Trophoblast cell (in vitro differentiated cells and primary cell): ENCODE data around the gene KLHL30. TPM values are rescaled to one million over a fixed set of nuclear protein-coding genes. Genes with fewer than 3 reads are reported as not detected.
A peak's percentile ranks its signal among the peaks of the same experiment; 100 is the strongest.

ENCODE experiments used
- DNase-seq, 2 donors: peaks; one replicate each; pipeline ENCODE4 v3.0.0-alpha.2; 2016
- H2AFZ ChIP-seq: 2 replicates; pipeline ENCODE4 v1.6.1; 2013; ENCODE audit warnings: low read length, moderate library complexity, mild to moderate bottlenecking; ENCODE audit not compliant: insufficient read depth, poor library complexity
- H2AK5ac ChIP-seq: 2 replicates; pipeline ENCODE4 v1.6.1; 2013; ENCODE audit warnings: mild to moderate bottlenecking, low read length
- H2BK120ac ChIP-seq: 2 replicates; pipeline ENCODE4 v1.6.1; 2013; ENCODE audit warnings: low read length, mild to moderate bottlenecking, moderate library complexity; ENCODE audit not compliant: insufficient read depth, poor library complexity
- H2BK12ac ChIP-seq: 2 replicates; pipeline ENCODE4 v1.6.1; 2013; ENCODE audit warnings: mild to moderate bottlenecking, low read length, moderate library complexity
- H2BK5ac ChIP-seq: 2 replicates; pipeline ENCODE4 v1.6.1; 2013; ENCODE audit warnings: low read length, low read depth, moderate library complexity, mild to moderate bottlenecking; ENCODE audit not compliant: poor library complexity
- H3K14ac ChIP-seq: 2 replicates; pipeline ENCODE4 v1.6.1; 2013; ENCODE audit warnings: mild to moderate bottlenecking, low read length
- H3K18ac ChIP-seq: 2 replicates; pipeline ENCODE4 v1.6.1; 2013; ENCODE audit warnings: mild to moderate bottlenecking, low read length
- H3K23ac ChIP-seq: 2 replicates; pipeline ENCODE4 v1.6.1; 2013; ENCODE audit warnings: low read length
- H3K27ac ChIP-seq: 2 replicates; pipeline ENCODE4 v1.5.1; 2013; ENCODE audit warnings: low read depth, mild to moderate bottlenecking, inconsistent platforms, low read length, moderate library complexity
- H3K27me3 ChIP-seq: 2 replicates; pipeline ENCODE4 v1.6.1; 2013; ENCODE audit warnings: inconsistent platforms, mild to moderate bottlenecking, low read length, moderate library complexity; ENCODE audit not compliant: insufficient read depth
- H3K36me3 ChIP-seq, 2 experiments: 1 replicate in 1 of 2; 2 replicates in 1 of 2; pipeline ENCODE4 v1.6.1; 2013; ENCODE audit warnings: low read length in 2 of 2, mild to moderate bottlenecking in 2 of 2, moderate library complexity in 1 of 2; ENCODE audit not compliant: insufficient read depth in 2 of 2, control insufficient read depth in 1 of 2
- H3K4ac ChIP-seq: 2 replicates; pipeline ENCODE4 v1.6.1; 2013; ENCODE audit warnings: low read depth, mild to moderate bottlenecking, low read length, moderate library complexity
- H3K4me1 ChIP-seq, 2 experiments: 1 replicate in 1 of 2; 2 replicates in 1 of 2; pipeline ENCODE4 v1.6.1; 2013; ENCODE audit warnings: low read length in 2 of 2, mild to moderate bottlenecking in 2 of 2, moderate library complexity in 1 of 2; ENCODE audit not compliant: insufficient read depth in 2 of 2, control insufficient read depth in 1 of 2
- H3K4me2 ChIP-seq: 2 replicates; pipeline ENCODE4 v1.6.1; 2013; ENCODE audit warnings: inconsistent platforms, mild to moderate bottlenecking, low read length, moderate library complexity
- H3K4me3 ChIP-seq: 2 replicates; pipeline ENCODE4 v1.5.1; 2013; ENCODE audit warnings: mild to moderate bottlenecking, low read depth, low read length, inconsistent platforms
- H3K79me1 ChIP-seq: one replicate; pipeline ENCODE4 v1.6.1; 2013; ENCODE audit warnings: low read length
- H3K79me2 ChIP-seq: 2 replicates; pipeline ENCODE4 v1.6.1; 2013; ENCODE audit warnings: low read length, mild to moderate bottlenecking; ENCODE audit not compliant: control insufficient read depth, insufficient read depth, poor library complexity
- H3K9ac ChIP-seq: 2 replicates; pipeline ENCODE4 v1.6.1; 2013; ENCODE audit warnings: mild to moderate bottlenecking, low read length
- H3K9me3 ChIP-seq: 2 replicates; pipeline ENCODE4 v1.6.1; 2013; ENCODE audit warnings: low read depth, mild to moderate bottlenecking, control low read depth, inconsistent platforms, low read length; ENCODE audit not compliant: insufficient read depth
- H4K12ac ChIP-seq: 2 replicates; pipeline ENCODE4 v1.6.1; 2013; ENCODE audit warnings: low read depth, mild to moderate bottlenecking, low read length, moderate library complexity
- H4K8ac ChIP-seq: 2 replicates; pipeline ENCODE4 v1.6.1; 2013; ENCODE audit warnings: low read depth, mild to moderate bottlenecking, low read length, moderate library complexity
- H4K91ac ChIP-seq: one replicate; pipeline ENCODE4 v1.6.1; 2013; ENCODE audit warnings: low read depth, mild to moderate bottlenecking, low read length, moderate library complexity
- WGBS: extraction: QIAGEN DNeasy Blood & Tissue Kit; methylation state at CpG from one replicate; pipeline ENCODE4 v1.1.7; 2013; ENCODE audit warnings: missing lambda C conversion rate; ENCODE audit not compliant: insufficient read length, insufficient coverage; ENCODE audit errors: extremely low coverage; 5-methylcytosine and 5-hydroxymethylcytosine counted together
- polyA plus RNA-seq: library from polyadenylated mRNA; stranded (reverse); fragments of 200-250 nt; gene quantifications from 2 replicates; pipeline ENCODE4 v1.2.3, GENCODE V29; 2013

Gene KLHL30, protein sequence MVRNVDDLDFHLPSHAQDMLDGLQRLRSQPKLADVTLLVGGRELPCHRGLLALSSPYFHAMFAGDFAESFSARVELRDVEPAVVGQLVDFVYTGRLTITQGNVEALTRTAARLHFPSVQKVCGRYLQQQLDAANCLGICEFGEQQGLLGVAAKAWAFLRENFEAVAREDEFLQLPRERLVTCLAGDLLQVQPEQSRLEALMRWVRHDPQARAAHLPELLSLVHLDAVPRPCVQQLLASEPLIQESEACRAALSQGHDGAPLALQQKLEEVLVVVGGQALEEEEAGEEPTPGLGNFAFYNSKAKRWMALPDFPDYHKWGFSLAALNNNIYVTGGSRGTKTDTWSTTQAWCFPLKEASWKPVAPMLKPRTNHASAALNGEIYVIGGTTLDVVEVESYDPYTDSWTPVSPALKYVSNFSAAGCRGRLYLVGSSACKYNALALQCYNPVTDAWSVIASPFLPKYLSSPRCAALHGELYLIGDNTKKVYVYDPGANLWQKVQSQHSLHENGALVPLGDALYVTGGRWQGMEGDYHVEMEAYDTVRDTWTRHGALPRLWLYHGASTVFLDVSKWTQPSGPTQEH
- polyA plus RNA-seq: 0.11 TPM in 2 replicates

DNA sequence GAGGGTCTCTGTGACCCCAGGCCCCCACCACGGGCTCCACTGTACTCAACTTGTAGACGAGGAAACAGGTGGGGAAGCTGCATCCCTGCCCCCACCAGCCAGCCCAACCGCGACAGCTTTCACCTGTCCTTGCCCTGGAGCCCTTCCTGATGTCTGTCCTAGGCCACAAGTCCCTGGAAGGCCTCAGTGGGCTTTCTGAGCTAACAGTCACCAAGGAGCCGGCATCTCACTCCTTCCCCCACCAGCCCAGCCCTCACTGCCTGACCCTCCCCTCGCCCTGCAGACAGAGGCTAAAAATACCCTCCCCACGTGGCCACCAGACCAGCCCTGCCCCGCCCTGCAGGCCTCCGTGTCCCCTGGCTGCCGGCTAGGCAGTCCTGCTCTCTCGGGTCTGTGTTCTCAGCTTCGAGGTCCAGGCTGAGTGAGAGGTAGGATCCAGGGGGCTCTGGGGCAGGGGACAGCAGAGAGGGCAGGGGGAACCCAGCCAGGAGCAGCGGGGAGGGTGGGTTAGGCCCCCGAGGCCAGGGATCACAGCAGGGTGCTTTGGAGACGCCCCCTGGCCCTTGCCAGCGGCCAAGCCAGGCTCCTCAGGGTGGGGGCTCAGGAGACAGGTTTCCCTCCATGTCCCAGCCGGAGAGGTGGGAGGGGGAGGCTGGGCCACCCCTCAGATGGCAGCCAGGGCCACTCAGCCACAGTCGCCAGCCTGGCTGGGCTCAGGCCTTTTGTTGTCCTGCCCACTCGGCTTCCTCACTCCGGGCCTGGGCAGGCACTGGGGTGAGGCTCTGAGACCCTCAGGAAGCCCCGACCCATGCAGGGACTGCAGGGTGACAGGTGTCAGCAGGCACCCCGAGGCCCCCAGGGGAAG is at the start of gene KLHL30:
KLHL30 (plus strand) TSS at position 338 of the 865 bp plus-strand sequence. CDS start 2,087 bp downstream, outside the sequence.
- peak; percentile 31 to 78 for DNase-seq
- peak within 1 kb of the TSS; percentile 9 for H3K14ac ChIP-seq
- H3K79me1 ChIP-seq: no peaks in the 10 kb centered on the region
- H3K23ac ChIP-seq: no peak within 1 kb of the TSS
- WGBS: no CpG with 5 or more reads among the region's 22 CpGs
- no peak within 1 kb of the TSS for H3K4me3 ChIP-seq
- no peak within 1 kb of the TSS for H4K8ac ChIP-seq
- H3K27me3 ChIP-seq: no peaks in the 10 kb centered on the region
- no peak within 1 kb of the TSS for H4K12ac ChIP-seq
- H3K18ac ChIP-seq: no peak within 1 kb of the TSS
- H3K27ac ChIP-seq: no peak within 1 kb of the TSS
- no peak within 1 kb of the TSS for H3K4ac ChIP-seq
- no peak within 1 kb of the TSS for H2BK5ac ChIP-seq
- no peaks in the 10 kb centered on the region for H3K9me3 ChIP-seq
- H4K91ac ChIP-seq: no peak within 1 kb of the TSS
- H3K9ac ChIP-seq: no peak within 1 kb of the TSS
- no peak within 1 kb of the TSS for H2BK120ac ChIP-seq
- no peaks in the 10 kb centered on the region for H3K79me2 ChIP-seq
- H3K4me1 ChIP-seq: peaks cover 14% of the 10 kb centered on the region in 2 experiments
- no peaks in the 10 kb centered on the region for H3K36me3 ChIP-seq
- no peak within 1 kb of the TSS for H3K4me2 ChIP-seq
- H2BK12ac ChIP-seq: no peak within 1 kb of the TSS
- H2AFZ ChIP-seq: no peak within 1 kb of the TSS
- no peak within 1 kb of the TSS for H2AK5ac ChIP-seq

DNA sequence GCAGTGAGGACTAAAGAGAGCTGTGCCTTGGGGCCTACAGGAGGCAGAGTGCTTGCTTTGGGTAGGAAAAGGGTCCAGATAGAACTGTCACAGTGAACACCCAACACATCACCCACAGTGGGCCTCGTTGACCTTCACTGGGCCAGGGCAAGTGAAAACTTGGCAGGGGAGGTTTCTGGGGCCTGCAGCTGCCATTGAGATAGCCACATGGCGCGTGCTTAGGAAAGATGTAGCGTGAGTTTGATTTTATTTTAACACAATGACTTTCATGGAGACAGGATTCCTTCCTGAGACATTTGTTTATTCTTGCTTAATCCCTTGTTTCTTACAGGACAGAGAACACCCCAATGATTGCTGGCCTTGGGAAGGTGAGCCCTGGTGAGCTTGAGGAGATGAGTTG is 47.6 kb upstream of the KLHL30 start:
- no CpG with 5 or more reads among the region's 4 CpGs for WGBS
- Histone ChIP-seq H3K27me3 (no peaks in the 10 kb centered on the region), H2BK120ac (no peak overlapping the region), H3K27ac (no peak overlapping the region), H3K4ac (no peak overlapping the region), H3K79me2 (no peaks in the 10 kb centered on the region), H4K12ac (no peak overlapping the region), H3K9ac (no peak overlapping the region), H3K18ac (no peak overlapping the region), H3K4me2 (no peak overlapping the region), H3K36me3 (peaks cover 0 to 5% of the 10 kb centered on the region in 2 experiments), H2AK5ac (no peak overlapping the region), H3K9me3 (no peaks in the 10 kb centered on the region), H2BK5ac (no peak overlapping the region), H3K14ac (no peak overlapping the region), H3K4me3 (no peak overlapping the region), H4K8ac (no peak overlapping the region), H3K79me1 (no peaks in the 10 kb centered on the region), H2BK12ac (no peak overlapping the region), H3K4me1 (no peaks in the 10 kb centered on the region), H3K23ac (no peak overlapping the region), H4K91ac (no peak overlapping the region), H2AFZ (no peak overlapping the region)
- DNase-seq: no peak

DNA sequence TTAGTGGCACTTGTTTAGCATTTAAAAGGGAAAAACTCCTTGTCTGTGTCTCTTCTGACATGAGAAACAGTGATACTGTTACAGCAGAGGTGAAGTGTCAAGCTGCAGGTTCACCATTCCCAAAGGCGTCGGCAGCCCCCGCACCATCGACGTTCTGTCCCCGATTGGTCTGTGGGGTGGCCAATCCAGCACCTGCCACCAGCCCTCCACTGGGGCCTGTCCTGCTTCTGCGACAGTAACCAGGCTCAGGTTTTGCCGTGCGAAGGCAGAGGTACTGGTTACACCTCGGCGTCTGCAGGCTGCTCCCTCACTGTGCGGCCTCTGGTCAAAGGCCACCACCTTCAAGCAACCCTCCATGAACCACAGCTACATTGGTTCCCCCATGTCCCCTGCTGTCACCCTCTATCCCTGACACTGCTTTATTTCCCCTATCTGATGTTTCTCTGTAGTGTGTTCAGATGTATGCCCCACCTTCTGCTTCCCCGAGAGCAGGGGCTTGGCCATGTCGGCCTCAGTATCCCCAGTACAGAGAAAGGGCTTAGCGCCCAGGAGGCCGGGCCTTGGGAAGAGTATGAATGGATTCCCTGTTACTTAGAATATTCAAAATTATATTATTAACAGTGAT is 46.9 kb upstream of the KLHL30 start:
- Histone ChIP-seq H2AK5ac (no peak overlapping the region), H3K79me1 (no peaks in the 10 kb centered on the region), H3K9ac (no peak overlapping the region), H3K4me3 (no peak overlapping the region), H2BK120ac (no peak overlapping the region), H3K27ac (no peak overlapping the region), H4K91ac (no peak overlapping the region), H3K27me3 (no peaks in the 10 kb centered on the region), H3K18ac (no peak overlapping the region), H2BK12ac (no peak overlapping the region), H2BK5ac (no peak overlapping the region), H3K9me3 (no peaks in the 10 kb centered on the region), H2AFZ (no peak overlapping the region), H3K36me3 (peaks cover 0 to 5% of the 10 kb centered on the region in 2 experiments), H4K8ac (no peak overlapping the region), H3K23ac (no peak overlapping the region), H3K4me1 (no peaks in the 10 kb centered on the region), H3K14ac (no peak overlapping the region), H3K4me2 (no peak overlapping the region), H3K79me2 (no peaks in the 10 kb centered on the region), H3K4ac (no peak overlapping the region), H4K12ac (no peak overlapping the region)
- no peak for DNase-seq
- WGBS: no CpG with 5 or more reads among the region's 16 CpGs

DNA sequence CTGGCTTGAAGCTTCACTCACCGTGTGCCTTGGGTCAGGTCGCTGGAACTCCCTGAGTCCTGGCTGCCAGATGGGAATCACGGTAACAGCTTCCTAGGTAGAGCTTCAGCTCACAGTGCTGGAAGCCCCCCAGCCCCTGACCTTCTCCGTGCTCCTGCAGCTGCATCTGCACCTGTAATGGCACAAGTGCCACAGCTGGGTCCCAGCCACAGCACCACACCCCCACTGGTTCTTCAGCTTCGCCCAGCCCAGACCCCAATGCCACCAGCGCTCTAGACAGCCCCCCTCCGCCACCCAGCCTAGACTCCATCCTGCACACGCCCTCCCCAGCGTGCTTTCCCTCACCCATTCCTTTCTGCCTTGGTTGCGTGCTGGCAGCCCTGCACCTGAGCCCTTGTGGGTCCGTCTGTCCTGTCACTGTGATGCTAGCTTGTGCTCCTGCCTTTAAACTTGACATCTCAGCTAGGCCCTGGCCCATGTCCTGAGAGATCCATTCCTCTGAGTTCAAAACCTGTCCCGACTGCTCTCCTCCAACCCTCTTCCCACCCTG is 45.9 kb upstream of the KLHL30 start:
- H3K14ac ChIP-seq: no peak overlapping the region
- no peak overlapping the region for H2BK120ac ChIP-seq
- H3K4me1 ChIP-seq: no peaks in the 10 kb centered on the region
- no peak overlapping the region for H3K4me2 ChIP-seq
- no peak overlapping the region for H4K91ac ChIP-seq
- no peak for DNase-seq
- H2BK12ac ChIP-seq: no peak overlapping the region
- WGBS: no CpG with 5 or more reads among the region's 12 CpGs
- no peak overlapping the region for H3K4ac ChIP-seq
- peaks cover 0 to 5% of the 10 kb centered on the region in 2 experiments for H3K36me3 ChIP-seq
- H2AFZ ChIP-seq: no peak overlapping the region
- no peak overlapping the region for H3K23ac ChIP-seq
- H3K27ac ChIP-seq: no peak overlapping the region
- no peaks in the 10 kb centered on the region for H3K79me2 ChIP-seq
- no peaks in the 10 kb centered on the region for H3K79me1 ChIP-seq
- no peak overlapping the region for H3K4me3 ChIP-seq
- no peak overlapping the region for H3K9ac ChIP-seq
- no peak overlapping the region for H3K18ac ChIP-seq
- H2BK5ac ChIP-seq: no peak overlapping the region
- H4K12ac ChIP-seq: no peak overlapping the region
- H3K27me3 ChIP-seq: no peaks in the 10 kb centered on the region
- no peak overlapping the region for H2AK5ac ChIP-seq
- no peaks in the 10 kb centered on the region for H3K9me3 ChIP-seq
- H4K8ac ChIP-seq: no peak overlapping the region
